Uterus (tissue), 4 donors: ENCODE results near the gene KIF20B. TPM values are rescaled to one million over a fixed set of nuclear protein-coding genes. Genes with fewer than 3 reads are reported as not detected.

Experiments used
- DNase-seq, 2 donors: peaks; one replicate each; pipeline ENCODE4 v3.0.0-alpha.2; 2019 to 2020
- H3K27ac ChIP-seq, 2 donors: fragments of 200-600 bp; sonication (generic); 1 replicate in 1 of 2; 2 replicates in 1 of 2; pipeline ENCODE4 v1.5.1; 2016 to 2018
- H3K27me3 ChIP-seq, 2 donors: fragments of 200-600 bp; sonication (generic); one replicate each; pipeline ENCODE4 v1.5.1; 2018 to 2019; ENCODE audit warnings: control low read depth in 1 of 2
- H3K36me3 ChIP-seq, 2 donors: fragments of 200-600 bp; sonication (generic); one replicate each; pipeline ENCODE4 v1.5.1; 2019; ENCODE audit warnings: control low read depth in 1 of 2
- H3K4me1 ChIP-seq, 2 donors: fragments of 200-600 bp; sonication (generic); one replicate each; pipeline ENCODE4 v1.5.1; 2018 to 2019; ENCODE audit warnings: control low read depth in 1 of 2
- H3K4me3 ChIP-seq, 2 donors: fragments of 200-600 bp; sonication (generic); 1 replicate in 1 of 2; 2 replicates in 1 of 2; pipeline ENCODE4 v1.5.1; 2018 to 2019; ENCODE audit warnings: mild to moderate bottlenecking in 1 of 2
- H3K9me3 ChIP-seq, 2 donors: fragments of 200-600 bp; sonication (generic); one replicate each; pipeline ENCODE4 v1.5.1; 2019; ENCODE audit warnings: control low read depth in 1 of 2
- CTCF ChIP-seq, 4 experiments: fragments of 200-600 bp in 2 of 4; fragments of 450-650 bp in 2 of 4; sonication (generic) in 2 of 4; IDR thresholded peaks; one replicate each; pipeline ENCODE4 v1.5.1; 2016 to 2019; ENCODE audit warnings: antibody characterized with exemption in 4 of 4, mild to moderate bottlenecking in 2 of 4, moderate library complexity in 1 of 4
- POLR2A ChIP-seq, 2 donors: fragments of 450-650 bp; IDR thresholded peaks; one replicate each; pipeline ENCODE4 v1.6.1; 2016; ENCODE audit warnings: antibody characterized with exemption in 2 of 2, mild to moderate bottlenecking in 1 of 2, moderate library complexity in 1 of 2
- intact Hi-C: fragments of 100-400 bp; cut with DNase I; formaldehyde crosslinking; loops from one replicate; pipeline ENCODE4 v1.15.1; 2023; ENCODE audit warnings: low total_unique reads
- total RNA-seq, 4 donors: library from RNA; depleted of rRNA in 3 of 4; stranded (reverse); fragments of >200 nt in 3 of 4; gene quantifications; one replicate each; pipeline versions ENCODE4 v1.1.0 to v1.2.4, GENCODE V29; 2014 to 2023
- donor health status: DM: yes; HTN: yes; CAD: no.

KIF20B gene
- total RNA-seq, 4 donors from 2014 or later: 0.77 to 19.4 (median 6.3) TPM

GRCh38 chr10:89798092-89798491 is 96.7 kb downstream of the KIF20B start:
- no peaks in the 10 kb centered on the region for H3K9me3 ChIP-seq

GRCh38 chr10:89799573-89799972 is 98.2 kb downstream of the KIF20B start:
- Histone ChIP-seq H3K36me3 (no peaks in the 10 kb centered on the region), H3K27me3 (no peaks in the 10 kb centered on the region), H3K27ac (no peak overlapping the region), H3K4me3 (no peak overlapping the region), H3K9me3 (no peaks in the 10 kb centered on the region), H3K4me1 (no peaks in the 10 kb centered on the region)
- intact Hi-C loops: no loop called here
- DNase-seq: no peak
- TF ChIP-seq CTCF (IDR thresholded peaks at IDR 0.05) (no peak), POLR2A (IDR thresholded peaks at IDR 0.05) (no peak)

More at GRCh38 chr10:89798092-89798491, 96.7 kb downstream of the KIF20B start:
- intact Hi-C loops: no loop called here
- TF ChIP-seq CTCF (IDR thresholded peaks at IDR 0.05): no peak
- no peak for TF ChIP-seq POLR2A (IDR thresholded peaks at IDR 0.05)
- H3K4me3 ChIP-seq: no peak overlapping the region
- no peaks in the 10 kb centered on the region for H3K27me3 ChIP-seq
- no peaks in the 10 kb centered on the region for H3K4me1 ChIP-seq
- no peak overlapping the region for H3K27ac ChIP-seq
- no peak for DNase-seq
- no peaks in the 10 kb centered on the region for H3K36me3 ChIP-seq

- no peak for DNase-seq
- Histone ChIP-seq H3K4me1 (no peaks in the 10 kb centered on the region), H3K27me3 (no peaks in the 10 kb centered on the region), H3K36me3 (no peaks in the 10 kb centered on the region), H3K27ac (no peak overlapping the region), H3K9me3 (no peaks in the 10 kb centered on the region), H3K4me3 (no peak overlapping the region)
- intact Hi-C loops: no loop called here
- no peak for TF ChIP-seq CTCF (IDR thresholded peaks at IDR 0.05)
- no peak for TF ChIP-seq POLR2A (IDR thresholded peaks at IDR 0.05)
Measured at GRCh38 chr10:89805599-89806013, 104.2 kb downstream of the KIF20B start.

- Histone ChIP-seq H3K36me3 (no peaks in the 10 kb centered on the region), H3K27ac (no peak overlapping the region), H3K4me3 (no peak overlapping the region), H3K9me3 (no peaks in the 10 kb centered on the region), H3K27me3 (no peaks in the 10 kb centered on the region), H3K4me1 (no peaks in the 10 kb centered on the region)
- DNase-seq: no peak
- no peak for TF ChIP-seq POLR2A (IDR thresholded peaks at IDR 0.05)
- no peak for TF ChIP-seq CTCF (IDR thresholded peaks at IDR 0.05)
- intact Hi-C loops: no loop called here
Measured at GRCh38 chr10:89808842-89809241, 107.5 kb downstream of the KIF20B start.

GRCh38 chr10:89809766-89810165 is 108.4 kb downstream of the KIF20B start:
- intact Hi-C loops: no loop called here
- TF ChIP-seq CTCF (IDR thresholded peaks at IDR 0.05) (no peak), POLR2A (IDR thresholded peaks at IDR 0.05) (no peak)
- Histone ChIP-seq H3K27me3 (no peaks in the 10 kb centered on the region), H3K9me3 (no peaks in the 10 kb centered on the region), H3K27ac (no peak overlapping the region), H3K36me3 (no peaks in the 10 kb centered on the region), H3K4me1 (no peaks in the 10 kb centered on the region), H3K4me3 (no peak overlapping the region)
- no peak for DNase-seq
